DND-41 (cell line): Measurements from ENCODE around the gene LRRC9.

Source experiments
- ATAC-seq: fragments of 200-7000 bp; cut with Tn5 transposase; 3 replicates; pipeline ENCODE4 v1.9.1; 2021; ENCODE audit warnings: low read depth; ENCODE audit not compliant: insufficient read depth
- DNase-seq: peaks from one replicate; pipeline ENCODE4 v3.0.0-alpha.2; 2020
- H2AFZ ChIP-seq: 2 replicates; pipeline ENCODE4 v1.6.0; 2012; ENCODE audit warnings: low read depth, low read length
- H3K27ac ChIP-seq: 2 replicates; pipeline ENCODE4 v1.5.1; 2012; ENCODE audit warnings: low read length, inconsistent platforms
- H3K27me3 ChIP-seq: fragments of 200-600 bp; sonication (generic); 2 replicates; pipeline ENCODE4 v1.6.0; 2012; ENCODE audit warnings: low read length, mild to moderate bottlenecking, inconsistent platforms; ENCODE audit not compliant: insufficient read depth, poor library complexity
- H3K36me3 ChIP-seq: 2 replicates; pipeline ENCODE4 v1.5.1; 2012; ENCODE audit warnings: low read length, inconsistent platforms; ENCODE audit not compliant: insufficient read depth
- H3K4me1 ChIP-seq: 2 replicates; pipeline ENCODE4 v1.5.1; 2012; ENCODE audit warnings: mild to moderate bottlenecking, low read length; ENCODE audit not compliant: insufficient read depth
- H3K4me2 ChIP-seq: 2 replicates; pipeline ENCODE4 v1.6.0; 2012; ENCODE audit warnings: mild to moderate bottlenecking, moderate library complexity, low read length, inconsistent platforms; ENCODE audit not compliant: insufficient read depth
- H3K4me3 ChIP-seq, 2 experiments: fragments of 200-600 bp in 1 of 2; shearing (Covaris generic) in 1 of 2; 2 replicates each; pipeline ENCODE4 v1.5.1; 2012 to 2016; ENCODE audit warnings: inconsistent platforms in 2 of 2, low read length in 2 of 2, mild to moderate bottlenecking in 2 of 2, low read depth in 1 of 2, moderate library complexity in 1 of 2
- H3K79me2 ChIP-seq: 2 replicates; pipeline ENCODE4 v1.6.0; 2012; ENCODE audit warnings: low read length, inconsistent platforms; ENCODE audit not compliant: insufficient read depth
- H3K9ac ChIP-seq: 2 replicates; pipeline ENCODE4 v1.6.0; 2012; ENCODE audit warnings: low read depth, mild to moderate bottlenecking, inconsistent platforms, low read length, moderate library complexity
- H3K9me3 ChIP-seq: 2 replicates; pipeline ENCODE4 v1.5.1; 2012; ENCODE audit warnings: low read length, moderate library complexity, mild to moderate bottlenecking, inconsistent platforms; ENCODE audit not compliant: insufficient read depth, severe bottlenecking
- H4K20me1 ChIP-seq: 2 replicates; pipeline ENCODE4 v1.6.0; 2012; ENCODE audit warnings: low read length; ENCODE audit not compliant: insufficient read depth
- CTCF ChIP-seq: IDR thresholded peaks from 2 replicates; pipeline ENCODE4 v1.5.1; 2012; ENCODE audit warnings: borderline replicate concordance, low read length, moderate library complexity, mild to moderate bottlenecking; ENCODE audit not compliant: poor library complexity, severe bottlenecking; ENCODE audit errors: extremely low read depth
- EZH2 ChIP-seq: IDR thresholded peaks from 3 replicates; pipeline ENCODE4 v1.6.1; 2012; ENCODE audit warnings: borderline replicate concordance, low read depth, mild to moderate bottlenecking, moderate library complexity, low read length, inconsistent platforms; ENCODE audit not compliant: severe bottlenecking

The LRRC9 gene

GRCh38 chr14:59882957-59883356 is 37.0 kb upstream of the LRRC9 start:
- Histone ChIP-seq H3K36me3 (no peaks in the 10 kb centered on the region), H3K4me1 (no peaks in the 10 kb centered on the region), H3K9me3 (no peaks in the 10 kb centered on the region), H2AFZ (no peak overlapping the region), H4K20me1 (no peaks in the 10 kb centered on the region), H3K27ac (no peak overlapping the region), H3K4me3 (no peak overlapping the region), H3K27me3 (no peaks in the 10 kb centered on the region), H3K79me2 (no peaks in the 10 kb centered on the region), H3K4me2 (no peak overlapping the region), H3K9ac (no peak overlapping the region)
- ATAC-seq (no peak), DNase-seq (no peak)
- TF ChIP-seq EZH2 (no peak), CTCF (peak; percentile 36)

GRCh38 chr14:59890676-59891075 is 29.3 kb upstream of the LRRC9 start:
- H3K27me3 ChIP-seq, result no peaks in the 10 kb centered on the region
- H3K27ac ChIP-seq, result no peak overlapping the region
- no peak for TF ChIP-seq CTCF
- no peak for TF ChIP-seq EZH2
- no peaks in the 10 kb centered on the region for H3K4me1 ChIP-seq
- DNase-seq (no peak), ATAC-seq (no peak)
- H3K9ac ChIP-seq, result no peak overlapping the region
- no peak overlapping the region for H2AFZ ChIP-seq
- no peaks in the 10 kb centered on the region for H4K20me1 ChIP-seq
- no peak overlapping the region for H3K4me2 ChIP-seq
- H3K4me3 ChIP-seq, result no peak overlapping the region
- no peaks in the 10 kb centered on the region for H3K9me3 ChIP-seq
- no peaks in the 10 kb centered on the region for H3K36me3 ChIP-seq
- H3K79me2 ChIP-seq, result no peaks in the 10 kb centered on the region

- Histone ChIP-seq H3K9ac (no peak overlapping the region), H3K79me2 (no peaks in the 10 kb centered on the region), H3K9me3 (no peaks in the 10 kb centered on the region), H2AFZ (no peak overlapping the region), H3K36me3 (no peaks in the 10 kb centered on the region), H3K27ac (no peak overlapping the region), H3K4me3 (no peak overlapping the region), H4K20me1 (no peaks in the 10 kb centered on the region), H3K4me1 (no peaks in the 10 kb centered on the region), H3K4me2 (no peak overlapping the region), H3K27me3 (peaks cover 18% of the 10 kb centered on the region)
- no peak for DNase-seq
- TF ChIP-seq CTCF (no peak), EZH2 (no peak)
- ATAC-seq, result no peak
Measured at GRCh38 chr14:59895721-59896120, 24.2 kb upstream of the LRRC9 start.

- H2AFZ ChIP-seq, result no peak overlapping the region
- H3K27me3 ChIP-seq, result peaks cover 18% of the 10 kb centered on the region
- H3K4me1 ChIP-seq, result no peaks in the 10 kb centered on the region
- no peak for TF ChIP-seq EZH2
- peak; percentile 44 for TF ChIP-seq CTCF
- H3K9ac ChIP-seq, result no peak overlapping the region
- no peak for ATAC-seq
- no peak for DNase-seq
- no peak overlapping the region for H3K27ac ChIP-seq
- no peaks in the 10 kb centered on the region for H3K79me2 ChIP-seq
- H3K4me3 ChIP-seq, result no peak overlapping the region
- no peaks in the 10 kb centered on the region for H4K20me1 ChIP-seq
- H3K36me3 ChIP-seq, result no peaks in the 10 kb centered on the region
- no peaks in the 10 kb centered on the region for H3K9me3 ChIP-seq
- no peak overlapping the region for H3K4me2 ChIP-seq
Measured at GRCh38 chr14:59897757-59898383, 22.1 kb upstream of the LRRC9 start.
